Hematopoietic multipotent progenitor cell treated with erythropoietin and hydrocortisone succinate and interleukin-3 and kit ligand, for 17 days (in vitro differentiated cells): ENCODE measurements around the gene MZT2A.
"Not testable (repeated sequence)": the region's sequence is repeated elsewhere in the genome, so short reads cannot be mapped to it uniquely, and the experiment has no call there.

ENCODE experiments used
- DNase-seq: peaks from one replicate; pipeline ENCODE4 v3.0.0-alpha.2; 2015; ENCODE audit warnings: low spot score

MZT2A gene, protein sequence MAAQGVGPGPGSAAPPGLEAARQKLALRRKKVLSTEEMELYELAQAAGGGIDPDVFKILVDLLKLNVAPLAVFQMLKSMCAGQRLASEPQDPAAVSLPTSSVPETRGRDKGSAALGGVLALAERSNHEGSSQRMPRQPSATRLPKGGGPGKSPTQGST

GRCh38 chr2:131492015-131492417 lies at the start of gene MZT2A:
Gene MZT2A, minus strand, starts transcription at chr2:131492397. Its CDS starts 21 bp downstream, at chr2:131492376.
- not testable (repeated sequence) for DNase-seq

DNA sequence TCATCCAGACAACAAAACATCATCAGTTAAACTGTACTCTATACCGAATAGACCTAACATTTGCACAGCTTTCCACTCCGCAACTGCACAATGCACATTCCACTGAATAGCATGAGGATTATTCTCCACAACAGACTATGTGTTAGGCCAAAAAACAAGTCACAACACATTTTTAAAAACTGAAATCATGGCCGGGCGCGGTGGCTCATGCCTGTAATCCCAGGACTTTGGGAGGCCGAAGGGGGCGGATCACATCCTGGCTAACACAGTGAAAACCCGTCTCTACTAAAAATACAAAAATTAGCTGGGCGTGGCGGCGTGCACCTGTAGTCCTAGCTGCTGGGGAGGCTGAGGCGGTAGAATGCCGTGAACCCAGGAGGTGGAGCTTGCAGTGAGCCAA lies 46.7 kb upstream of the MZT2A start:
- DNase-seq, result not testable (repeated sequence)

GRCh38 chr2:131536841-131537240 lies 44.6 kb upstream of the MZT2A start:
- not testable (repeated sequence) for DNase-seq

DNA sequence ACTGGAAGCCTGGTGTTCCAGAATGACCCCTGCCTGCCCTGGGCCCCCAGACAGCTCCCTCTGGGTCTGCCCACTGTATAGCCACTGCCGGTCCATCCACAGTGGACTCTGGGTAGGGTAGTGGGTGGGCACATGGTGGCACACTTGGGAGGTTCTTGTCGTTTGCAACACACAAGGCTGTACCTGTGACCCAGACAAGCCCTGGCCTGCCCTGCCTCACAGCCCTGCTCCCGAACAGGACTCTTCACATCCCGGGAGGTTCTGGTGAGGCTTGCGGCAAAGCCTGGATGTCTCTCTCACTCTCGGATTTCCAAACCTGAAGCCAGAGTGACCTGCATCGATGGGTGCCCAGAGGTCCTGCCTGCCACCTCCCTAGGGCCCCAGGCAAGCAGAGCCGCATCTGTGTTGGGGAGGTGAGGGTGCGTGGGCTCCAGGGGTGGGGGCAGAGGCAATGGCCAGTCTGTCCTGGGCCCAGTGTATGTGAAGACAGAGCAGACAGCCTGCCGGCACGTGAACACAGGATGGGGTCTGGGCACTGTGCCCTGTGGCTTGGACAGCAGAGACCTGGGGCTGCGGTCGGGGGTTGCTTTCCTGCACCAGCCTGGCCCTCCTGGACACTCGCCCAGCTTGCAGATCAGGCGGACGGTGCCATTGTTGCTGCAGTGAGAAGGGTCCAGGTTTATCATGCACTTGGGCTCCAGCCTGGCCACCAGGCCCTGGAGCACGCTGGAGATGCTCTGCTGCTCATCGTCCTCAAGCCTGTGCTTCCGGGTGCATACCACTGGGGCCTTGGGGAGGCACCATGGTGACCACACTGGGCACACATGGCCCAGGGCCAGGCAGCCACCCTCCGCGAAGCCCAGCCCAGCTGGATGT lies 44.0 kb upstream of the MZT2A start:
- DNase-seq, result not testable (repeated sequence)

DNA sequence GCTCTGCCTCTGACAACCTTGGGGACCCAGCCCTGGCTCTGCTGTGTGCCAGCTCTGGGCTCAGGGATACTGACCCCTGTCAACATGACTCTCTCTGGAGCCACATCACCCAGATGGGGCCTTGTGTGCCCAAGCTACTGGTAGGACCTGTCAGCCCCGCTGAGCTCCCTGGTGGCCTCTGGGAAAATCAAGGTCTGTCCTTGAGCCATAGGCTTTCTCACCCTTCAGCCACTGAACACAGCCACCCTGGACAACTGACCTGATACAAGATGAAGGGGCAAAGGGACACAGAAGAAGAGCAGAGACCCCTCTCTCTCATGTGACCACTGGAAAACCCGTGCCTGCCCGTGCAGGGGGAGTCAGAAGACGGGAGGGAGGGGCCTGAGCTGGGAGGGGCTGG lies 43.3 kb upstream of the MZT2A start:
- no peak for DNase-seq

- DNase-seq, result not testable (repeated sequence)
These were observed 42.8 kb upstream of the MZT2A start for GRCh38 chr2:131534965-131535364.

DNA sequence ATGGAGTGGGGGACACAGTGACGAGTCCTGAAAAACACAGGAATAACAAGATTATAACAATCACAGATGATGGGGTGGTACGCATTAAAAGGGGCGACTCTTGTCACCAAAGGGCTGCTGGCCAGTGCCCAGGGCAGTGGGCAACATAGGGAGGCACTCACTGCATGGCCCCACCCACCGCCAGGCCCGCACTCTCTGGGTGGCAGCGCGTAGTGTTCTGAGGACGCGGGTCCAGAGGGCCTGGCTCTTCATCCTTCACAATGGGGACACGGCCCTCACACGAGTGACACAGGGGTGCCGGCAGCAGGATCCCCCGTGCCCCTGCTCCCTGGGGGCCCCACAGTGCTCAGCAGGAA lies 42.1 kb upstream of the MZT2A start:
- DNase-seq, result not testable (repeated sequence)

DNA sequence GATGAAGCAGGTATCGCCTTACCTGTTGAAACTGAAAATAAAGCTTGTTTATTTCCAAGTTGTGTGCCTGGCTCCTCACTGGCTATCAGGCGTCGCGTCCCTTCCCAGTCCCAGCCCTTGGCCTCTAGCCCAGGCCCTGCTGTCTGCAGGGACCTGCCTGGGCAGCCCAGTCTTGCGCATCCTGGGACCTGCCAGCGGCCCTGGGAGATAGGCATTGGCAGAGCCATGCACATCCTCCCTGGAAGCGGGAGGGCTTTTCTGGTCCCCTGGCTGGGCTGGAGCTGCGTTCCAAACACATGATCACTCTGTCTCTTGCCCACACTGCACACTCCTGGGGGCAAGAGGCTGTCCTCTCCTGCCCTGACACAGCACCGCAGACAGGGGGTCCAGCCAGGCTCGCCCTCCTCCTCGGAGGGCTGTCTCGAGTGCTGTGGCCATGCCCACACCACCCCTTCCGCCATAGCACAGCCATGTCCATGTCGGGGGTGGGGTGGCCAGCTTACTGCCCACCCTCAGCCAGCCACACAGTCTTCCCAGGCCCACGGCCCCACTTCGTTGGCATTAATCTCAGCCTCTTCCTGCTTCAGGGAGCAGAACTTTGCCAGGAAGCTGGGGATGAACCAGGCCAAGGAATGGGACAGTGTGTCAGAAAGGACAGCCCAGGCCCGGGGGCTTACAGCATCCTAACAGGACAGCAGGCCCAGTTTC lies 41.6 kb upstream of the MZT2A start:
- not testable (repeated sequence) for DNase-seq

- DNase-seq, result not testable (repeated sequence)
These were observed 40.8 kb upstream of the MZT2A start for GRCh38 chr2:131532723-131533608.

DNA sequence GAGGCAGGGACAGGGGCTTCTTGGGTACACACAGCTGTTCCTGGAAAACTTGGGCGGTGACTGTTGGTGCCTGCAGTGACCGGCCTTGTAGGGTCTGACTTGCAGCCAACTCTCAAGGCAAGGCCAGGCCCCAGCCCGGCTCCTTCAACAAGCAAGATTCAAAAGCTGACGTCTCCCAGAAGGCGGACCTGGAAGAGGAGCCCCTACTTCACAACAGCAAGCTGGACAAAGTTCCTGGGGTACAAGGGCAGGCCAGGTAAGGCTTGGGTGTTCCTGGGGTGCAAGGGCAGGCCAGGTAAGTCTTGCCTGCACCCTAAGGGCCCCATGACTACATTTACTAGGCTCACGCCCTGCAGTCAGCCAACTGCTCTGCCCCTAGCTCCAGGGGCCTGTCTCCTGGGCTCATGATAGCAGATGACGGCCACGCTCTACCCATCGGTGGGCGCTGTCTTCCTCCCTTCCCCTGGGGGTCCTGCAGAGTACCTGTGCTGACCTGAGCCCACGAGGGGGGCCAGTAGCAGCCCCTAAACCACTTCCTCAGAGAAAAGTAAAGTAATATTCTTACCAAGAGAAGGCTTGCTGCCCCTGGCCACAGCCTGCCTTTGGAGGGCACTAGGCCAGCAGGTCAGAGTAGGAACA lies 39.5 kb upstream of the MZT2A start:
- DNase-seq, result not testable (repeated sequence)

GRCh38 chr2:131530626-131531344 lies 38.6 kb upstream of the MZT2A start:
- DNase-seq, result not testable (repeated sequence)

GRCh38 chr2:131529864-131530445 lies 37.8 kb upstream of the MZT2A start:
- DNase-seq, result not testable (repeated sequence)

- DNase-seq, result not testable (repeated sequence)
These were observed 37.0 kb upstream of the MZT2A start for GRCh38 chr2:131528981-131529863.

DNA sequence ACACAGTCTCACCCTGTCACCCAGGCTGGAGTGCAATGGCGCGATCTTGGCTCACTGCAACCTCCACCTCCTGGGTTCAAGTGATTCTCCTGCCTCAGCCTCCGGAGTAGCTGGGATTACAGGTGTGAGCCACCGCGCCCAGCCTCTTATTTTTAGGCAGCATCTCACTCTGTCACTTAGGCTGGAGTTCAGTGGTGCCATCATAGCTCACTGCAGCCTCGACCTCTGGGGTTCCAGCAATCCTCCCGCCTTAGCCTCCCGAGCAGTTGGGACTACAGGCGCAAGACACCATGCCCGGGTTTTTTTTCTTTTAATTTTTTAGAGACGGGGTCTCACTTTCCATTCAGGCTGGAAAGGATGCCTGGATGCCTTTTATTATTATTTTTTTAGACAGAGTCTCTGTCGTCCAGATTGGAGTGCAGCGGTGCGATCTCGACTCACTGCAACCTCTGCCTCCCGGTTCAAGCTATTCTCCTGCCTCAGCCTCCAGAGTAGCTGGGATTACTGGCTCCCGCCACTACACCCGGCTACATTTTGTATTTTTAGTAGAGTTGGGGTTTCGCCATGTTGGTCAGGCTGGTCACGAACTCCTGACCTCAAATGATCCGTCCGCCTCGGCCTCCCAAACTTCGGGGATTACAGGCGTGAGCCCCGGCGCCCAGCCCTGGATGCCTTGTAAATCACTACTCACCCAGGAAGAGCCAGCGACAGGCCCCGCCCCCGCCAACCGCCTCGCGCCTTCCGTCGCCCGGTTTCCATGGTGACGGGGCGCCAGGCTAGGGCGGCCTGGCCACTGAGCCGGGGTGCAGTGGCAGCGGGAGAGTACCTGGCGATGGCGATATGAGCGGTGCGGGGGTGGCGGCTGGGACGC lies 35.2 kb upstream of the MZT2A start, which contains the start of gene CCDC74A:
Gene CCDC74A (plus strand): TSS at position 758 of the 871 bp plus-strand sequence. CDS start 83 bp downstream, at position 841.
- not testable (repeated sequence) for DNase-seq

GRCh38 chr2:131525256-131525655 lies 33.1 kb upstream of the MZT2A start:
- DNase-seq, result not testable (repeated sequence)

DNA sequence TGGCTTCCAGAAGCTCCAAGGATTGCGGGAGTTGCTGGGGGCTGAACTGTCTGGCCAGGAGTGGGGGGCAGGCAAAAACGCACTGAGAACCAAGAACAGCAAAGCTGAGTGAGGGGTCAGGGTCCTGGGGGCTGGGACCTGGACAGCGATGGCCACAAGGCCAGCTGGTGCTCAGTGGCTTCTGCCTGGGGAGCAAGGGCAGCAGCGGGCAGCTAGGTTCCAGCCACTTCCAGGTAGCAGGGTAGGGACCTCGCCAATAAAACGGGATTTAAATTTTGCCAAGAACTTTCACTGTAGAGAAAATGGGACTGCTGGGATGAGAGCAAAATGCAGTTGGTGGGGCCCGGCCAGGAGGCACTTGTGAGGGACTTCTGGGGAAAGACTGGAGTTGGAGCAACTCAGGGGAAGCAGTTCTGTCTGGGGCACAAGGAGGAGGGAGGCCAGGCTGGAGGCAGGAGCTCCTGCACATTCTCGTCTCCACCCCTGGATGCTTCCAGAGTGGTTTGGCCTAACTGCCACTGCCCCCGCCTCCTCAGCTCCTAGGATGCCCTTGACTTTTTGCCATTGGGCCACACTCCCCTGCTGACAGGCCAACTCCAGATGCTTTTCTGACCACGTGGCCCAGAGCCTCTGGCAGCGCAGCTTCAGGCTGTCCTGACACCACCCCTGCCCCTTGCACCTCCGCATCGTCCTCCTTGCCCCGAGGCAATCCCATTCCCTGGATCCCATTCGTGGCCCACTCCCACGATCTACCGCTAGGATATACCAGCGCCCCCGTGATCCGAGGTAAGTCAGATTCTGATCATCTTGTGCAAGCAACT lies 30.0 kb upstream of the MZT2A start:
- DNase-seq, result no peak

DNA sequence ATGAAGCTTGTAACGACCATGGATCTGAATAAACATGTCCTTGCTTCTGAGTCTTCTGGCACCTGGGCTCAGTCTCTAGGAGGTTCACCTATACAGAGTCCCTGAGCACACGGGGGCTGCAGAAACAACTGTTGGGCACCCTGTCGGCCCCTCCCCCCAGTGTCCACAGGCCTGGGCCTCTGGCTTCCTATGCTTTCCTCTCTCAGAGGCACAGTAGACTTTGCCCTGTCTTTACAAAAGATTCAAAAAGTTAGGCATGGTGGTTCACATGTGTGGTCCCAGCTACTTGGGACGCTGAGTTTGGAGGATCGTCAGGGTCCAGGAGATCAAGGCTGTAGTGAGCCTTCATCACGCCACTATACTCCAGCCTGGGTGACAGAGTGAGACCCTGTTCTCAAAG lies 29.3 kb upstream of the MZT2A start:
- not testable (repeated sequence) for DNase-seq
